Measurements from ENCODE around the gene SLC17A2. TPM values are rescaled to one million over a fixed set of nuclear protein-coding genes. Genes with fewer than 3 reads are reported as not detected.

SLC17A2 gene
- total and polyA plus RNA-seq, 2 experiments from 2014 or later: not detected

DNA sequence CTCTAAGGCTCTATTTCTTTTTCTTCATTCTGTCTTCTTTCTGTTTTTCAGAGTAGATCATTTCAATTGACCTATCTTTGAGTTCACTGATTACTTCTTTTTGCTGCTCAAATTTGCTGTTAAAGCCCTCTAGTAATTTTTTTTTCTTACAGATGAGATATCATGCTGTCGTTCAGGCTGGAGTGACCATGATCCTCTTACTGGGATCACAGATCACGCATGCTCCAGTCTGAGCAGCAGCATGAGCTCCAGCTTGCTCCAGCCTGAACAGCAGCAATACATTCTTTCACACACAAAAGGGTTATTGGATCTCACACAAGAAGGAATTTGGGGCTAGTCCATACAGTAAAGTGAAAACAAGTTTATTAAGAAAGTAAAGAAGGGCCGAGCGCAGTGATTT is 19.8 kb upstream of the SLC17A2 start:
- H3K36me3 Mint-ChIP-seq (ENCODE audit: low read depth): peaks cover 7% of the 10 kb centered on the region; the same call in 2 of the 3 replicates

More for the DNA sequence above, 19.8 kb upstream of the SLC17A2 start:
- H3K4me1 Mint-ChIP-seq: no peaks in the 10 kb centered on the region
- H3K4me3 ChIP-seq: no peak overlapping the region
- ATAC-seq: no peak
- no peaks in the 10 kb centered on the region; the same call in 1 of the 2 replicates for H3K36me3 ChIP-seq (ENCODE audit: insufficient read depth)
- H3K27me3 Mint-ChIP-seq (ENCODE audit: insufficient read depth, low read depth, poor library complexity): peaks cover 2% of the 10 kb centered on the region
- H3K9me2 ChIP-seq (ENCODE audit: insufficient read depth): peaks cover 13% of the 10 kb centered on the region
- H3K27me3 ChIP-seq (ENCODE audit: insufficient read depth): no peaks in the 10 kb centered on the region
- no peaks in the 10 kb centered on the region for H3F3A ChIP-seq (replicated peaks; ENCODE audit: low read depth)
- H3K79me2 ChIP-seq (replicated peaks; ENCODE audit: insufficient read depth): no peaks in the 10 kb centered on the region
- no peak overlapping the region for H3K27ac ChIP-seq (ENCODE audit: low read depth)
- H3K4me1 ChIP-seq (ENCODE audit: insufficient read depth): no peaks in the 10 kb centered on the region
- no peaks in the 10 kb centered on the region for H4K20me1 ChIP-seq (replicated peaks; ENCODE audit: insufficient read depth)
- DNase-seq (ENCODE audit: low spot score): no peak
- no peak overlapping the region for H3K27ac Mint-ChIP-seq
- H2AFZ ChIP-seq: no peak overlapping the region
- H3K4me2 ChIP-seq: no peak overlapping the region
- H3K9me3 Mint-ChIP-seq: peaks cover 8% of the 10 kb centered on the region
- H3K4me3 Mint-ChIP-seq: no peak overlapping the region
- TF ChIP-seq, protein P1, sequence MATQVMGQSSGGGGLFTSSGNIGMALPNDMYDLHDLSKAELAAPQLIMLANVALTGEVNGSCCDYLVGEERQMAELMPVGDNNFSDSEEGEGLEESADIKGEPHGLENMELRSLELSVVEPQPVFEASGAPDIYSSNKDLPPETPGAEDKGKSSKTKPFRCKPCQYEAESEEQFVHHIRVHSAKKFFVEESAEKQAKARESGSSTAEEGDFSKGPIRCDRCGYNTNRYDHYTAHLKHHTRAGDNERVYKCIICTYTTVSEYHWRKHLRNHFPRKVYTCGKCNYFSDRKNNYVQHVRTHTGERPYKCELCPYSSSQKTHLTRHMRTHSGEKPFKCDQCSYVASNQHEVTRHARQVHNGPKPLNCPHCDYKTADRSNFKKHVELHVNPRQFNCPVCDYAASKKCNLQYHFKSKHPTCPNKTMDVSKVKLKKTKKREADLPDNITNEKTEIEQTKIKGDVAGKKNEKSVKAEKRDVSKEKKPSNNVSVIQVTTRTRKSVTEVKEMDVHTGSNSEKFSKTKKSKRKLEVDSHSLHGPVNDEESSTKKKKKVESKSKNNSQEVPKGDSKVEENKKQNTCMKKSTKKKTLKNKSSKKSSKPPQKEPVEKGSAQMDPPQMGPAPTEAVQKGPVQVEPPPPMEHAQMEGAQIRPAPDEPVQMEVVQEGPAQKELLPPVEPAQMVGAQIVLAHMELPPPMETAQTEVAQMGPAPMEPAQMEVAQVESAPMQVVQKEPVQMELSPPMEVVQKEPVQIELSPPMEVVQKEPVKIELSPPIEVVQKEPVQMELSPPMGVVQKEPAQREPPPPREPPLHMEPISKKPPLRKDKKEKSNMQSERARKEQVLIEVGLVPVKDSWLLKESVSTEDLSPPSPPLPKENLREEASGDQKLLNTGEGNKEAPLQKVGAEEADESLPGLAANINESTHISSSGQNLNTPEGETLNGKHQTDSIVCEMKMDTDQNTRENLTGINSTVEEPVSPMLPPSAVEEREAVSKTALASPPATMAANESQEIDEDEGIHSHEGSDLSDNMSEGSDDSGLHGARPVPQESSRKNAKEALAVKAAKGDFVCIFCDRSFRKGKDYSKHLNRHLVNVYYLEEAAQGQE (IDR thresholded peaks at IDR 0.05; ENCODE audit: unreplicated experiment): no peak
- no peak for TF ChIP-seq JUNB (IDR thresholded peaks at IDR 0.05; ENCODE audit: unreplicated experiment)
- no peak for TF ChIP-seq POLR2AphosphoS5 (IDR thresholded peaks at IDR 0.05; ENCODE audit: low read depth)
- TF ChIP-seq, protein P2, sequence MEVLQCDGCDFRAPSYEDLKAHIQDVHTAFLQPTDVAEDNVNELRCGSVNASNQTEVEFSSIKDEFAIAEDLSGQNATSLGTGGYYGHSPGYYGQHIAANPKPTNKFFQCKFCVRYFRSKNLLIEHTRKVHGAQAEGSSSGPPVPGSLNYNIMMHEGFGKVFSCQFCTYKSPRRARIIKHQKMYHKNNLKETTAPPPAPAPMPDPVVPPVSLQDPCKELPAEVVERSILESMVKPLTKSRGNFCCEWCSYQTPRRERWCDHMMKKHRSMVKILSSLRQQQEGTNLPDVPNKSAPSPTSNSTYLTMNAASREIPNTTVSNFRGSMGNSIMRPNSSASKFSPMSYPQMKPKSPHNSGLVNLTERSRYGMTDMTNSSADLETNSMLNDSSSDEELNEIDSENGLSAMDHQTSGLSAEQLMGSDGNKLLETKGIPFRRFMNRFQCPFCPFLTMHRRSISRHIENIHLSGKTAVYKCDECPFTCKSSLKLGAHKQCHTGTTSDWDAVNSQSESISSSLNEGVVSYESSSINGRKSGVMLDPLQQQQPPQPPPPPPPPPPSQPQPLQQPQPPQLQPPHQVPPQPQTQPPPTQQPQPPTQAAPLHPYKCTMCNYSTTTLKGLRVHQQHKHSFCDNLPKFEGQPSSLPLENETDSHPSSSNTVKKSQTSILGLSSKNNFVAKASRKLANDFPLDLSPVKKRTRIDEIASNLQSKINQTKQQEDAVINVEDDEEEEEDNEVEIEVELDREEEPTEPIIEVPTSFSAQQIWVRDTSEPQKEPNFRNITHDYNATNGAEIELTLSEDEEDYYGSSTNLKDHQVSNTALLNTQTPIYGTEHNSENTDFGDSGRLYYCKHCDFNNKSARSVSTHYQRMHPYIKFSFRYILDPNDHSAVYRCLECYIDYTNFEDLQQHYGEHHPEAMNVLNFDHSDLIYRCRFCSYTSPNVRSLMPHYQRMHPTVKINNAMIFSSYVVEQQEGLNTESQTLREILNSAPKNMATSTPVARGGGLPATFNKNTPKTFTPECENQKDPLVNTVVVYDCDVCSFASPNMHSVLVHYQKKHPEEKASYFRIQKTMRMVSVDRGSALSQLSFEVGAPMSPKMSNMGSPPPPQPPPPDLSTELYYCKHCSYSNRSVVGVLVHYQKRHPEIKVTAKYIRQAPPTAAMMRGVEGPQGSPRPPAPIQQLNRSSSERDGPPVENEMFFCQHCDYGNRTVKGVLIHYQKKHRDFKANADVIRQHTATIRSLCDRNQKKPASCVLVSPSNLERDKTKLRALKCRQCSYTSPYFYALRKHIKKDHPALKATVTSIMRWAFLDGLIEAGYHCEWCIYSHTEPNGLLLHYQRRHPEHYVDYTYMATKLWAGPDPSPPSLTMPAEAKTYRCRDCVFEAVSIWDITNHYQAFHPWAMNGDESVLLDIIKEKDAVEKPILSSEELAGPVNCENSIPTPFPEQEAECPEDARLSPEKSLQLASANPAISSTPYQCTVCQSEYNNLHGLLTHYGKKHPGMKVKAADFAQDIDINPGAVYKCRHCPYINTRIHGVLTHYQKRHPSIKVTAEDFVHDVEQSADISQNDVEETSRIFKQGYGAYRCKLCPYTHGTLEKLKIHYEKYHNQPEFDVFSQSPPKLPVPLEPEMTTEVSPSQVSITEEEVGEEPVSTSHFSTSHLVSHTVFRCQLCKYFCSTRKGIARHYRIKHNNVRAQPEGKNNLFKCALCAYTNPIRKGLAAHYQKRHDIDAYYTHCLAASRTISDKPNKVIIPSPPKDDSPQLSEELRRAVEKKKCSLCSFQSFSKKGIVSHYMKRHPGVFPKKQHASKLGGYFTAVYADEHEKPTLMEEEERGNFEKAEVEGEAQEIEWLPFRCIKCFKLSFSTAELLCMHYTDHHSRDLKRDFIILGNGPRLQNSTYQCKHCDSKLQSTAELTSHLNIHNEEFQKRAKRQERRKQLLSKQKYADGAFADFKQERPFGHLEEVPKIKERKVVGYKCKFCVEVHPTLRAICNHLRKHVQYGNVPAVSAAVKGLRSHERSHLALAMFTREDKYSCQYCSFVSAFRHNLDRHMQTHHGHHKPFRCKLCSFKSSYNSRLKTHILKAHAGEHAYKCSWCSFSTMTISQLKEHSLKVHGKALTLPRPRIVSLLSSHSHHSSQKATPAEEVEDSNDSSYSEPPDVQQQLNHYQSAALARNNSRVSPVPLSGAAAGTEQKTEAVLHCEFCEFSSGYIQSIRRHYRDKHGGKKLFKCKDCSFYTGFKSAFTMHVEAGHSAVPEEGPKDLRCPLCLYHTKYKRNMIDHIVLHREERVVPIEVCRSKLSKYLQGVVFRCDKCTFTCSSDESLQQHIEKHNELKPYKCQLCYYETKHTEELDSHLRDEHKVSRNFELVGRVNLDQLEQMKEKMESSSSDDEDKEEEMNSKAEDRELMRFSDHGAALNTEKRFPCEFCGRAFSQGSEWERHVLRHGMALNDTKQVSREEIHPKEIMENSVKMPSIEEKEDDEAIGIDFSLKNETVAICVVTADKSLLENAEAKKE (CRISPR knock-in tag; IDR thresholded peaks at IDR 0.05): no peak
- no peak for TF ChIP-seq ZNF114 (CRISPR knock-in tag; IDR thresholded peaks at IDR 0.05)
- TF ChIP-seq, protein P3, sequence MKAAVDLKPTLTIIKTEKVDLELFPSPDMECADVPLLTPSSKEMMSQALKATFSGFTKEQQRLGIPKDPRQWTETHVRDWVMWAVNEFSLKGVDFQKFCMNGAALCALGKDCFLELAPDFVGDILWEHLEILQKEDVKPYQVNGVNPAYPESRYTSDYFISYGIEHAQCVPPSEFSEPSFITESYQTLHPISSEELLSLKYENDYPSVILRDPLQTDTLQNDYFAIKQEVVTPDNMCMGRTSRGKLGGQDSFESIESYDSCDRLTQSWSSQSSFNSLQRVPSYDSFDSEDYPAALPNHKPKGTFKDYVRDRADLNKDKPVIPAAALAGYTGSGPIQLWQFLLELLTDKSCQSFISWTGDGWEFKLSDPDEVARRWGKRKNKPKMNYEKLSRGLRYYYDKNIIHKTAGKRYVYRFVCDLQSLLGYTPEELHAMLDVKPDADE (IDR thresholded peaks at IDR 0.05): no peak
- no peak for TF ChIP-seq EZH2phosphoT487 (IDR thresholded peaks at IDR 0.05; ENCODE audit: unreplicated experiment)
- TF ChIP-seq EZH2 (IDR thresholded peaks at IDR 0.05; ENCODE audit: low read depth, unreplicated experiment): no peak
- no peak for TF ChIP-seq CREB1 (CRISPR knock-in tag; IDR thresholded peaks at IDR 0.05; ENCODE audit: low read depth)
- TF ChIP-seq ZNF331 (CRISPR knock-in tag; IDR thresholded peaks at IDR 0.05; ENCODE audit: low read depth): no peak
- TF ChIP-seq NANOG (IDR thresholded peaks at IDR 0.05; ENCODE audit: borderline replicate concordance): no peak
- TF ChIP-seq, protein P4, sequence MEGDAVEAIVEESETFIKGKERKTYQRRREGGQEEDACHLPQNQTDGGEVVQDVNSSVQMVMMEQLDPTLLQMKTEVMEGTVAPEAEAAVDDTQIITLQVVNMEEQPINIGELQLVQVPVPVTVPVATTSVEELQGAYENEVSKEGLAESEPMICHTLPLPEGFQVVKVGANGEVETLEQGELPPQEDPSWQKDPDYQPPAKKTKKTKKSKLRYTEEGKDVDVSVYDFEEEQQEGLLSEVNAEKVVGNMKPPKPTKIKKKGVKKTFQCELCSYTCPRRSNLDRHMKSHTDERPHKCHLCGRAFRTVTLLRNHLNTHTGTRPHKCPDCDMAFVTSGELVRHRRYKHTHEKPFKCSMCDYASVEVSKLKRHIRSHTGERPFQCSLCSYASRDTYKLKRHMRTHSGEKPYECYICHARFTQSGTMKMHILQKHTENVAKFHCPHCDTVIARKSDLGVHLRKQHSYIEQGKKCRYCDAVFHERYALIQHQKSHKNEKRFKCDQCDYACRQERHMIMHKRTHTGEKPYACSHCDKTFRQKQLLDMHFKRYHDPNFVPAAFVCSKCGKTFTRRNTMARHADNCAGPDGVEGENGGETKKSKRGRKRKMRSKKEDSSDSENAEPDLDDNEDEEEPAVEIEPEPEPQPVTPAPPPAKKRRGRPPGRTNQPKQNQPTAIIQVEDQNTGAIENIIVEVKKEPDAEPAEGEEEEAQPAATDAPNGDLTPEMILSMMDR (conservative IDR thresholded peaks at IDR 0.05; ENCODE audit: low read depth in 2 of 2): no peak
- TF ChIP-seq STAT1 (IDR thresholded peaks at IDR 0.05; ENCODE audit: unreplicated experiment): no peak
